Measurements from ENCODE around the gene AMBP.

The AMBP gene

DNA sequence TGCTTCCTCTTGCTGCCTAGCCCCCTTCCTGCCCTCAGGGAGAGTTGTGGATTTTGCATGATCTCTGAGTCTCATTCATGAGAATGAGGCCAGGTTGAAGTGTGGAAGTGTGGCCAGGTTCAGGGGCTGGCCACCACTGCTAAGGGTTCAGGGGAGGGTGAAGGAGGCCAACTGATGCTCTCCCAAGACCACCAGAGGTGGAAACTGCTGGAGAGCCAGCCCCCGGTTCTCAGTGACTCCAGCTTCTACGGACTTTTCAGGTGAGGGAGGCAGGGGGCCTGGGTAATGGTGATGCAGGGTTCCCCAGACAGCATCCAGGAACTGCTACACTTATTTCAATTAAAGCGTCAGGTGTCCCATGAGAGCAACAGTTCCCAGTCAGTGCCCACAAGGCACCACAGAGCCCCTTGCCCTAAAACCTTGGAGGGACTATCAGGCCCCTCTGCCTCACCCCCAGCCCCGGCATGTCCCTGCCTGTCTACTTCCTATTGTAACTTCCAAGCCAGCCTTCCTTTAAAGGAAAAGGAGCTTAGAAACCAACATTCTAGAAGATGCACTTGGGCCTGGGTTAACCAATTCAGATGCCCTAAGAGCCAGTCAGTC lies 50.1 kb downstream of the AMBP start:
- Histone ChIP-seq H3K27me3 (ENCODE audit: control insufficient read depth in 1 of 2, insufficient read depth in 2 of 2, low read length in 2 of 2) (no peaks in the 10 kb centered on the region), H3K4me1 (ENCODE audit: control insufficient read depth, insufficient read depth, low read length) (no peaks in the 10 kb centered on the region), H3K4me3 (ENCODE audit: low read length in 2 of 2) (no peak overlapping the region), H3K27ac (ENCODE audit: low read length) (no peak overlapping the region), H3K36me3 (ENCODE audit: control insufficient read depth in 2 of 2, insufficient read depth in 2 of 2, low read length in 2 of 2) (peaks cover 0 to 3% of the 10 kb centered on the region in 2 donors), H3K9me3 (ENCODE audit: control insufficient read depth in 2 of 2, low read length in 2 of 2) (peaks cover 0 to 3% of the 10 kb centered on the region in 2 donors), H3K9ac (ENCODE audit: low read length in 2 of 2) (no peak overlapping the region)

DNA sequence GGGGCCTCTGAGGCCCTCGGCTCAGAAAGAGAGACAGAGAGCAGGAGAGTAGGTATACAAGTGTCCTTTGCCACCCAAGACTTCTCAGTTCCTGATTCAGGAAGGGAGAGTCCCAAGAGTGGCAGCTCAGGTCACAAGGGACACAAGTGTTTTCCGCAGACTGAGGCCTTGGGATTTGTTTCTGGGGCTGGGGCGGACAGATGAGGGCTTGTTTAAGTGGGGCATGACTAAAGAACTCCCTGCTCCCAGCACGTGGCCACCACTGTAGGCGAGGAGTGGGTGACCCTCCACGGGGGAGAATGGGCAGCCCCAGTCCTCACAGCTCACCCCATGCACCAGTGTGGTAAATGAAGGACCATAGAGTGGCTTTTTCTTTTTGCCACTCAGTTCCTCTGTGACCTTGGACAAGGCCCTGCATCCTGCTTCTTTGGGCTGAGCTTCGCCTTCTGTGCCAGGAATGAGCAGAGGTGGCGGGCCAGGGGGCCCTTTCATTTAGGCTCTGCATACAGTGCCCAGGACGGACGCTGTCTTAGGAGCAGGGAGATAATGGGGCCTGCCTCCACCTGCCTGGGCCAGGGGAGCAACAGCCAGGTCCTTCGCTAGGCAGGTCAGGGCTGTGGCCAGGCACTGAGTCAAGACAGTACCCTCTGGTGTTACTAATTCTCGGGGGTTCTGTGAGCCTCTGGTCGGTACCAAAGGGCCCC lies 50.8 kb downstream of the AMBP start:
- H3K9ac ChIP-seq (ENCODE audit: low read length in 2 of 2), result no peak overlapping the region
- no peak overlapping the region for H3K4me3 ChIP-seq (ENCODE audit: low read length in 2 of 2)
- peaks cover 0 to 3% of the 10 kb centered on the region in 2 donors for H3K9me3 ChIP-seq (ENCODE audit: control insufficient read depth in 2 of 2, low read length in 2 of 2)
- no peaks in the 10 kb centered on the region for H3K27me3 ChIP-seq (ENCODE audit: control insufficient read depth in 1 of 2, insufficient read depth in 2 of 2, low read length in 2 of 2)
- H3K4me1 ChIP-seq (ENCODE audit: control insufficient read depth, insufficient read depth, low read length), result no peaks in the 10 kb centered on the region
- H3K36me3 ChIP-seq (ENCODE audit: control insufficient read depth in 2 of 2, insufficient read depth in 2 of 2, low read length in 2 of 2), result peaks cover 0 to 3% of the 10 kb centered on the region in 2 donors
- no peak overlapping the region for H3K27ac ChIP-seq (ENCODE audit: low read length)

DNA sequence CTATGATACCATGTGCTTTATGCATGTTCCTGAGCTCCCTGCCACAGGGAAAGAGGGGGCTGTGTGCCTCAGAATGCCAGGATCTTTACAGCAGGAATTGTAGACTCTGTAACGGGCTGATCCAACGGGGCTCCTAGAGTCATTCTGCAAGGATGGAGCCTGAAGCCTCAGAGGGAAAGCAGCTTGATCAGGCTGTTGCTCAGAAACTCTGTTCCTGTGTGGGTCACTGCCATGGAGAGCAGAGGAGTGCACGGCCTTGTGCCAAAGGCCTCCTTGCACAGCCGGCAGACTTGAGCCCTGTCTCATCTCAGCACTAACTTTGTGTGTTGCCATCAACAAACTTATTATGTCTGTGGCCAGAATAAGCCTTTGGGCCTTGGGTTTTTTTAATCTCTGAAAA lies 51.8 kb downstream of the AMBP start:
- H3K9me3 ChIP-seq (ENCODE audit: control insufficient read depth in 2 of 2, low read length in 2 of 2), result peaks cover 0 to 3% of the 10 kb centered on the region in 2 donors
- H3K9ac ChIP-seq (ENCODE audit: low read length in 2 of 2), result no peak overlapping the region

DNA sequence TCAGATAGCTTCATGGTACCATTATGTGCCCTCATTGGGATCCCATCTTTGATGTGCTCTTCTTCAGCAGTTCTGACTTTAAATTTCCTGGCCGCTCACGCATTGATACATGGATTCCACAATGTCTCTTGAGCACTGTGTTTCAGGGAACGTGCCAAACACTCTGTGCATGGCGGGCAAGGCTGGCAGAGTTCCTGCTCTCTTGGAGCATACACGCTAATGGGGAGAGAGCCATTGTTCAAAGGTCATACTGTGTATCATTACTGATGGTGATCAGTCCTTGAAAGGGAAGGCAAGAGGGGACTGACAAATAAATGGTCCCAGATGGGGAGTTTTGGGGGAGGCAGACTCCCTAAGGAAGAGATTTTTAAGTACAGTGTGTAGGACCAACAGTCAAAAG lies 52.3 kb downstream of the AMBP start:
- Histone ChIP-seq H3K27me3 (ENCODE audit: control insufficient read depth in 1 of 2, insufficient read depth in 2 of 2, low read length in 2 of 2) (no peaks in the 10 kb centered on the region), H3K9ac (ENCODE audit: low read length in 2 of 2) (no peak overlapping the region), H3K9me3 (ENCODE audit: control insufficient read depth in 2 of 2, low read length in 2 of 2) (peaks cover 0 to 3% of the 10 kb centered on the region in 2 donors), H3K4me1 (ENCODE audit: control insufficient read depth, insufficient read depth, low read length) (no peaks in the 10 kb centered on the region), H3K4me3 (ENCODE audit: low read length in 2 of 2) (no peak overlapping the region), H3K36me3 (ENCODE audit: control insufficient read depth in 2 of 2, insufficient read depth in 2 of 2, low read length in 2 of 2) (peaks cover 0 to 3% of the 10 kb centered on the region in 2 donors), H3K27ac (ENCODE audit: low read length) (no peak overlapping the region)

More for the DNA sequence above, 51.8 kb downstream of the AMBP start:
- no peak overlapping the region for H3K27ac ChIP-seq (ENCODE audit: low read length)
- H3K27me3 ChIP-seq (ENCODE audit: control insufficient read depth in 1 of 2, insufficient read depth in 2 of 2, low read length in 2 of 2), result no peaks in the 10 kb centered on the region
- H3K36me3 ChIP-seq (ENCODE audit: control insufficient read depth in 2 of 2, insufficient read depth in 2 of 2, low read length in 2 of 2), result peaks cover 0 to 3% of the 10 kb centered on the region in 2 donors
- H3K4me1 ChIP-seq (ENCODE audit: control insufficient read depth, insufficient read depth, low read length), result no peaks in the 10 kb centered on the region
- H3K4me3 ChIP-seq (ENCODE audit: low read length in 2 of 2), result no peak overlapping the region

DNA sequence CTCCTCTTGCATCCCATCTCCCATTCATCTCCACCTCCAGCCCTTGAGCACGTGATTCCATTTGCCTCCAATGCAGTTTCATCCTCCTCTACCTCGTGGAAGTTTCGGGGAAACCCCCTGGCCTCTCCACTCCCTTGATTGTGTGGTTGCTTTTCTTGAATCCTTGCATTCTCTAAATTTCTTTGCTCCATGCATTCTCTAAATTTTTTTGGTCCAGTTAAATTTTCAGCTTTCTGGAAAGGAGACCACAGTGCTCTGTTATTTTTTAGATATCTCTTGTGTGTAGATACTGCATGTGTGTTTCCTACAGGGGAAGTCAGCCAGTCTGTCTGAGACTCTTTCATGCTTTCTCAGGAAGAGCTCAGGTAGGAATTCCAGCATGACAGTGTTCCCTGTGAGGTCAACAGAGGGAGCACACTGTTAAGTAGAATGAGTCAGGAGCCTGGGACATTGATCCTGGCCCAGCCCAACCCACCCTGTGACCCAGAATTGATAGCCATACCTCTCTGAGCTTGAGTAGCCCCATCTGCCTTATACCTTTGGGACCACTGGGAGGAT lies 52.8 kb downstream of the AMBP start:
- Histone ChIP-seq H3K36me3 (ENCODE audit: control insufficient read depth in 2 of 2, insufficient read depth in 2 of 2, low read length in 2 of 2) (peaks cover 0 to 3% of the 10 kb centered on the region in 2 donors), H3K4me1 (ENCODE audit: control insufficient read depth, insufficient read depth, low read length) (no peaks in the 10 kb centered on the region), H3K27me3 (ENCODE audit: control insufficient read depth in 1 of 2, insufficient read depth in 2 of 2, low read length in 2 of 2) (no peaks in the 10 kb centered on the region), H3K27ac (ENCODE audit: low read length) (no peak overlapping the region), H3K9ac (ENCODE audit: low read length in 2 of 2) (no peak overlapping the region), H3K4me3 (ENCODE audit: low read length in 2 of 2) (no peak overlapping the region), H3K9me3 (ENCODE audit: control insufficient read depth in 2 of 2, low read length in 2 of 2) (peaks cover 0 to 3% of the 10 kb centered on the region in 2 donors)

DNA sequence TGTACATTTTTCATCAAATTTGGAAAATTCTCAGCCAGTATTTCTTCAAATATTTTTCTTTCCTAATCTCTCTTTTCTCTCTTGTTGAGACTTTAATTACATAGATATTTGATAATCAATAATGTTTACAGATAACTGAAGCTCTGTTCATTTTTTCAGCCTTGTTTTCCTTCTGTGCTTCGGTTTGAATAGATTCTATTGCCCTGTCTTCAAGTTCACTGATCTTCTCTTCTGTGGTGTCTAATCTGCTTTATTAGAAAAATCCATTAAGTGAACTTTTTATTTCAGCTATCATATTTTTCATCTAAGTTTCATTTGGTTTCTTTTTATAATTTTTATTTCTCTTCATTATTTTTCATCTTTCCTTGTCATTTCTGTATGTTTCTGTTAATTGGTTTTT lies 54.1 kb downstream of the AMBP start:
- Histone ChIP-seq H3K27me3 (ENCODE audit: control insufficient read depth in 1 of 2, insufficient read depth in 2 of 2, low read length in 2 of 2) (no peaks in the 10 kb centered on the region), H3K4me1 (ENCODE audit: control insufficient read depth, insufficient read depth, low read length) (no peaks in the 10 kb centered on the region), H3K9me3 (ENCODE audit: control insufficient read depth in 2 of 2, low read length in 2 of 2) (peaks cover 0 to 3% of the 10 kb centered on the region in 2 donors), H3K27ac (ENCODE audit: low read length) (no peak overlapping the region), H3K4me3 (ENCODE audit: low read length in 2 of 2) (no peak overlapping the region), H3K36me3 (ENCODE audit: control insufficient read depth in 2 of 2, insufficient read depth in 2 of 2, low read length in 2 of 2) (peaks cover 0 to 3% of the 10 kb centered on the region in 2 donors), H3K9ac (ENCODE audit: low read length in 2 of 2) (no peak overlapping the region)

DNA sequence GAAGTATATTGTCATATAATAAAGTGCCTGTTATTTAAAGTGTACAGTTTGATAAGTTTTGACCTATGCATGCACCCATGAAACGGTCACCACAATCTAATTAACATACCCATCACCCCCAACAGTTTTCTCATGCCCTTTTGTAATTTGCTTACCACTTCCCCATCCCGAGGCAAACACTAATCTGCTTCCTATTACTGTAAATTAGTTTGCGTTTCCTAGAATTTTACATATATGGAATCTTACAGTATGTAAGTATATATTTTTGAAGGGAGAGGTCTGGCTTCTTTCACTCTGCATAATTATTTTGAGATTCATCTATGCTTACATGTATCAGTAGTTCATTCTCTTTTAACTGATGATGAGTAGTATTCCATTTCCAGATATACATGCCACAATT lies 56.5 kb downstream of the AMBP start:
- H3K4me3 ChIP-seq (ENCODE audit: low read length in 2 of 2), result no peak overlapping the region
- no peak overlapping the region for H3K9ac ChIP-seq (ENCODE audit: low read length in 2 of 2)
- H3K27ac ChIP-seq (ENCODE audit: low read length), result no peak overlapping the region
- H3K9me3 ChIP-seq (ENCODE audit: control insufficient read depth in 2 of 2, low read length in 2 of 2), result peaks cover 0 to 3% of the 10 kb centered on the region in 2 donors
- peaks cover 0 to 5% of the 10 kb centered on the region in 2 donors for H3K36me3 ChIP-seq (ENCODE audit: control insufficient read depth in 2 of 2, insufficient read depth in 2 of 2, low read length in 2 of 2)
- no peaks in the 10 kb centered on the region for H3K27me3 ChIP-seq (ENCODE audit: control insufficient read depth in 1 of 2, insufficient read depth in 2 of 2, low read length in 2 of 2)
- H3K4me1 ChIP-seq (ENCODE audit: control insufficient read depth, insufficient read depth, low read length), result no peaks in the 10 kb centered on the region

DNA sequence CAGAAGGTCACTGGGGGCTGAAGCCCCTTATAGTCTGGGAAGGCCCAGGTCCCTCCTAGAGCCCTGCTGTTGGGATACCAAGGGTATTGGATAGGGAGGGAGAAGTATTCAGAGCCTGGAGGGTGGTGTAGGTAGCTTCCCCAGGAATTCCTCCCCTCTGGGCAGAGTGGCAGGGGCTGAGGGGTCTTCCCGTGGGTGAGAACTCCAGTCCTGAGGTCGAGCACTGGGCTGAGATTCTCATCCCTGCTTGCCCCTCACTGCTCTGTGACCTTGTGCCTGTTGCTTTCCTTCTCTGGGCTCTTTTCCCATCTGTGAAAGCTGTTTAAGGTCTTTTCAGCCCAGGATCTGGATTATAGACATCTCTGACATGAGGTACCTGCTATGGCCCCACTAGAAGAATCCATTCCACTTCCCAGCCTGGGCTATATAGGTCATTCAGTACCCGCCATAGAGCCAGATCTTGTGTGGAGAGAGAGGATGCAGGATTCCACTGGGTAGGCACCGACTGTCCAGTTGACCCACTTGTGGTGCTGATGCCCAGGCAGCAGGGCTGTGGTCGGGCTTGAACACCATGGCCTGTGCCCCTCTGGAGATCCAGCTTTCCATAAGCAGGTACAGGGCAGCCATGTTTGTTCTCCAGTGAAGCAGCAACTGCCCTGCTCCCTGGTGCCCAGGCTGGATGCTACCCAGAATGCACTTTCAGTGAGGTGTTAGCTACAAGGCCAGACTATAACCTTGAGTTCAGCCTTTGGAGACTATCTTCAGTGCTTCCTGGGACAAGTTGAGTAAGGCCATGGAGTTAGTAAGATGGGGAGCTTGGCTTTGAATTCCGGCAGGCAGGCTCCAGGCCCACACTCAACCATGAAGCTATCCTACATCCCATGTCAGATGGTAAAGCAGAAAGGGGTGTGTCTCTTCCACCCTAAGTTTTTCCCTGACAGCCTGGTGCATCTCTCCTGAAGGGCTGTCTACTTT lies 60.1 kb downstream of the AMBP start:
- Histone ChIP-seq H3K36me3 (ENCODE audit: control insufficient read depth in 2 of 2, insufficient read depth in 2 of 2, low read length in 2 of 2) (peaks cover 0 to 3% of the 10 kb centered on the region in 2 donors), H3K4me3 (ENCODE audit: low read length in 2 of 2) (no peak overlapping the region), H3K9me3 (ENCODE audit: control insufficient read depth in 2 of 2, low read length in 2 of 2) (no peaks in the 10 kb centered on the region), H3K4me1 (ENCODE audit: control insufficient read depth, insufficient read depth, low read length) (no peaks in the 10 kb centered on the region), H3K27ac (ENCODE audit: low read length) (no peak overlapping the region), H3K9ac (ENCODE audit: low read length in 2 of 2) (no peak overlapping the region), H3K27me3 (ENCODE audit: control insufficient read depth in 1 of 2, insufficient read depth in 2 of 2, low read length in 2 of 2) (no peaks in the 10 kb centered on the region)

DNA sequence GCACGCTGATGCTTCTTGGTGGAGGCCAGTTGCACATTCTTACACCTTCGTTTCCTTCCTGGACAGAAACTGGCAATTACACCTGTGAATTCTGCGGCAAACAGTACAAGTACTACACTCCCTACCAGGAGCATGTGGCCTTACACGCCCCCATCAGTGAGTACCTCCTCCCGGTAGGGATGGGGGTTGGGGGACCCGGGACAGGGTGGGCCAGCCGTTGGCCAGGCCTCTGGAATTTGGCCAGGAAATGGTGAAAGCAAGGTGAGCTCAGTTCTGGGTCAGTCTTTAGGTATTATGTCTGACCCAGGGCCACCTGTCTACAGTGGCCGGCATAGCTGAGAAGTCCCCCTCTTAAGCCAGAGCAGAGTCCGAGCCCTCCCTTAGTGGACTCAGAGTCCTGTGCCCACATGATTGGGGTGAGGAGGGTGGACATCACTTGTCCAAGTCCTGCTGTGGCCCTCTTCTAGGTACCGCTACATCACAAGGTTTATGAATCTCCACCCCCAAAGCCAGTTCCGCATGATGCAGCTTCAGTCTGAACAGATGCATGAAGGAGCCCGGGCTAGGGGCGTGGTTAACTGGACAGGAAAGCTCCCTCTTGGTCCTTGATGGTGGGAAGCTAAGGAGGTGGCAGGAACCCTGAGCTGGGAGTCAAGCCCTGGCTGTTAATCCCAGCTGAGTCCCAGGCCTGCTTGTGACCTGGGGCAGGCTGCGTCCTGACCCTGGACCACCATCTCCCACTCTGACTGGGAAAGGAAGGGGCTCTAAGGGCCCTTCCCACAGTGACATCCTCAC lies 61.3 kb downstream of the AMBP start:
- Histone ChIP-seq H3K4me3 (ENCODE audit: low read length in 2 of 2) (no peak overlapping the region), H3K27me3 (ENCODE audit: control insufficient read depth in 1 of 2, insufficient read depth in 2 of 2, low read length in 2 of 2) (no peaks in the 10 kb centered on the region), H3K36me3 (ENCODE audit: control insufficient read depth in 2 of 2, insufficient read depth in 2 of 2, low read length in 2 of 2) (peaks cover 0 to 5% of the 10 kb centered on the region in 2 donors), H3K9ac (ENCODE audit: low read length in 2 of 2) (no peak overlapping the region), H3K27ac (ENCODE audit: low read length) (no peak overlapping the region), H3K9me3 (ENCODE audit: control insufficient read depth in 2 of 2, low read length in 2 of 2) (peaks cover 0 to 6% of the 10 kb centered on the region in 2 donors), H3K4me1 (ENCODE audit: control insufficient read depth, insufficient read depth, low read length) (no peaks in the 10 kb centered on the region)

DNA sequence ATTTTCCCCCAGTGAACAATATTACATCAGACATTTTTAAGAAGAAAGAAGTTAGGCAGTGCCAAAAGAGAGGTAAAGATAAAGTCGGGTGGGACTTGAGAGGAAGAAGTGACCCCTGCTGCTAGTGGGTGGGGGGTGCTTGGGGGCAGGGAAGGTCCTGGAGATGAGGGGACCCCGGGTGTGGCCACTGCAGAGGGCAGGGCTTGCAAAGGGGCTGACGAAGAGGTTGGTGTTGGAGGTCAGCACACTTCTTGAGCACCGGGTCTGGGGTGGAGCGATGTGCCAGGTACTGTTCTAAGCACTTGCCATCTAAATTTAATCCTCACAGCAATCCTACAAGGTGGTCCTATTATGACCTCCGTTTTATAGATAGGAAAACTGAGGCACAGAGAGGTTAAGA lies 62.0 kb downstream of the AMBP start:
- Histone ChIP-seq H3K27ac (ENCODE audit: low read length) (no peak overlapping the region), H3K27me3 (ENCODE audit: control insufficient read depth in 1 of 2, insufficient read depth in 2 of 2, low read length in 2 of 2) (no peaks in the 10 kb centered on the region), H3K9ac (ENCODE audit: low read length in 2 of 2) (no peak overlapping the region), H3K36me3 (ENCODE audit: control insufficient read depth in 2 of 2, insufficient read depth in 2 of 2, low read length in 2 of 2) (peaks cover 0 to 7% of the 10 kb centered on the region in 2 donors), H3K9me3 (ENCODE audit: control insufficient read depth in 2 of 2, low read length in 2 of 2) (peaks cover 0 to 6% of the 10 kb centered on the region in 2 donors), H3K4me1 (ENCODE audit: control insufficient read depth, insufficient read depth, low read length) (no peaks in the 10 kb centered on the region), H3K4me3 (ENCODE audit: low read length in 2 of 2) (no peak overlapping the region)

Data from stomach smooth muscle (tissue), 2 donors.